HG02885 (cell line): ENCODE results near the gene GAS2L3.

Source experiments
- ATAC-seq: cut with Tn5 transposase; IDR thresholded peaks from one replicate; pipeline ENCODE4 v1.9.1; 2021; ENCODE audit warnings: mild to moderate bottlenecking; ENCODE audit not compliant: unreplicated experiment, poor library complexity

The GAS2L3 gene

GRCh38 chr12:100652488-100652887 is 79.0 kb downstream of the GAS2L3 start:
- no peak for ATAC-seq

GRCh38 chr12:100656141-100656540 is 82.7 kb downstream of the GAS2L3 start:
- no peak for ATAC-seq

- ATAC-seq, result no peak
Observed at GRCh38 chr12:100656856-100657255, 83.4 kb downstream of the GAS2L3 start.

GRCh38 chr12:100661300-100661951 is 87.9 kb downstream of the GAS2L3 start:
- ATAC-seq, result peak; percentile 50

GRCh38 chr12:100666588-100666987 is 93.1 kb downstream of the GAS2L3 start:
- ATAC-seq, result no peak

GRCh38 chr12:100668945-100669536 is 95.6 kb downstream of the GAS2L3 start:
- ATAC-seq, result peak; percentile 81

- ATAC-seq, result no peak
Observed at GRCh38 chr12:100669922-100670321, 96.4 kb downstream of the GAS2L3 start.

GRCh38 chr12:100671396-100672074 is 98.1 kb downstream of the GAS2L3 start:
- ATAC-seq, result no peak

- ATAC-seq, result peak; percentile 83
Observed at GRCh38 chr12:100672075-100672592, 98.7 kb downstream of the GAS2L3 start.

- no peak for ATAC-seq
Observed at GRCh38 chr12:100674036-100674888, 100.8 kb downstream of the GAS2L3 start.
